ENCODE results near the gene HOXD9. TPM values are rescaled to one million over a fixed set of nuclear protein-coding genes. Genes with fewer than 3 reads are reported as not detected.

The HOXD9 gene
- total RNA-seq, 1 donor from 2014 or later = not detected

- no peak overlapping the region for H3K4me3 Mint-ChIP-seq (ENCODE audit: unreplicated experiment)
- DNase-seq (ENCODE audit: low spot score) = no peak
- H3K36me3 Mint-ChIP-seq (ENCODE audit: low read depth) = peaks cover 2% of the 10 kb centered on the region
- H3K27ac Mint-ChIP-seq (ENCODE audit: unreplicated experiment) = no peak overlapping the region
- no peak for TF ChIP-seq CTCF (IDR thresholded peaks at IDR 0.05)
- peaks cover 74% of the 10 kb centered on the region for H3K27me3 Mint-ChIP-seq (ENCODE audit: low read depth)
- H3K4me1 Mint-ChIP-seq (ENCODE audit: low read depth) = no peaks in the 10 kb centered on the region
- peaks cover 3% of the 10 kb centered on the region for H3K9me3 Mint-ChIP-seq (ENCODE audit: low read depth)
Observed at GRCh38 chr2:176171351-176172006, 49.0 kb downstream of the HOXD9 start.

- no peaks in the 10 kb centered on the region for H3K4me1 Mint-ChIP-seq (ENCODE audit: low read depth)
- H3K36me3 Mint-ChIP-seq (ENCODE audit: low read depth) = peaks cover 4% of the 10 kb centered on the region
- no peak overlapping the region for H3K4me3 Mint-ChIP-seq (ENCODE audit: unreplicated experiment)
- TF ChIP-seq CTCF (IDR thresholded peaks at IDR 0.05) = no peak
- peaks cover 5% of the 10 kb centered on the region for H3K9me3 Mint-ChIP-seq (ENCODE audit: low read depth)
- no peak for DNase-seq (ENCODE audit: low spot score)
- peaks cover 74% of the 10 kb centered on the region for H3K27me3 Mint-ChIP-seq (ENCODE audit: low read depth)
- no peak overlapping the region for H3K27ac Mint-ChIP-seq (ENCODE audit: unreplicated experiment)
Observed at GRCh38 chr2:176172007-176172894, 49.7 kb downstream of the HOXD9 start.

GRCh38 chr2:176172895-176173566 is 50.5 kb downstream of the HOXD9 start:
- peaks cover 73% of the 10 kb centered on the region for H3K27me3 Mint-ChIP-seq (ENCODE audit: low read depth)
- peaks cover 5% of the 10 kb centered on the region for H3K9me3 Mint-ChIP-seq (ENCODE audit: low read depth)
- H3K4me3 Mint-ChIP-seq (ENCODE audit: unreplicated experiment) = no peak overlapping the region
- no peak for DNase-seq (ENCODE audit: low spot score)
- H3K4me1 Mint-ChIP-seq (ENCODE audit: low read depth) = no peaks in the 10 kb centered on the region
- peaks cover 4% of the 10 kb centered on the region for H3K36me3 Mint-ChIP-seq (ENCODE audit: low read depth)
- H3K27ac Mint-ChIP-seq (ENCODE audit: unreplicated experiment) = no peak overlapping the region
- no peak for TF ChIP-seq CTCF (IDR thresholded peaks at IDR 0.05)

GRCh38 chr2:176173567-176174381 is 51.3 kb downstream of the HOXD9 start:
- Mint-ChIP-seq H3K4me1 (ENCODE audit: low read depth) (no peaks in the 10 kb centered on the region), H3K27ac (ENCODE audit: unreplicated experiment) (no peak overlapping the region)
- DNase-seq (ENCODE audit: low spot score) = no peak

More at GRCh38 chr2:176173567-176174381, 51.3 kb downstream of the HOXD9 start:
- no peak overlapping the region for H3K4me3 Mint-ChIP-seq (ENCODE audit: unreplicated experiment)
- H3K36me3 Mint-ChIP-seq (ENCODE audit: low read depth) = peaks cover 4% of the 10 kb centered on the region
- no peak for TF ChIP-seq CTCF (IDR thresholded peaks at IDR 0.05)
- H3K27me3 Mint-ChIP-seq (ENCODE audit: low read depth) = peaks cover 78% of the 10 kb centered on the region
- H3K9me3 Mint-ChIP-seq (ENCODE audit: low read depth) = peaks cover 5% of the 10 kb centered on the region

Measured in chondrocyte (in vitro differentiated cells).